ENCODE results near the gene PPP6R2. TPM values are rescaled to one million over a fixed set of nuclear protein-coding genes. Genes with fewer than 3 reads are reported as not detected.

Gene PPP6R2
- total and polyA plus RNA-seq, 11 donors: 29.6 to 68.1 (median 41.5) TPM

DNA sequence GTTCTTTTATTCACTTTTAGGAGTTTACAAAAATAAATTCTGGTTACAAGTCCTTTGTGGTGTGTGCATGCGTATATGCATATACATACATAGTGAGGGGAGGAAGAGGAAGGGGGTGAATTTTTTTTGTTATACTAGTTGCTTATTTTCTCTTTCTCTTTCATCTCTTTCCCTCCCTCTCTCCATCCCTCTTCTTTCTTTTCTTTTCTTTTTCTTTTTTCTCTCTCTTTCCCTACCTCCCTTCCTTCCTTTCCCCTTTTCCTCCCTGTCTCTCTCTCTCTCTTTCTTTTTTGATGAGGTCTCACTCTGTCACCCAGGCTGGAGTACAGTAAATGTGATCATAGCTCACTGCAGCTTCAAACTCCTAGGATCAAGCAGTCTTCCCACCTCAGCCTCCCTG lies 14.1 kb downstream of the PPP6R2 start:
- intact Hi-C loops (cut with DNase I): no loop called here
- Histone ChIP-seq H3K27me3 (no peaks in the 10 kb centered on the region), H3K4me3 (no peak overlapping the region), H3K27ac (no peak overlapping the region), H3K36me3 (peaks cover 0 to 35% (median 13%) of the 10 kb centered on the region in 9 donors), H3K9me3 (peaks cover 0 to 10% (median 0%) of the 10 kb centered on the region in 12 donors), H3K4me1 (peaks cover 0 to 17% (median 3%) of the 10 kb centered on the region in 12 donors)
- WGBS, 4 donors: 87 to 94% (median 92%) methylated on average over 1 of the region's 1 CpG
- DNase-seq (no peak), ATAC-seq (no peak)
- TF ChIP-seq, protein P1, sequence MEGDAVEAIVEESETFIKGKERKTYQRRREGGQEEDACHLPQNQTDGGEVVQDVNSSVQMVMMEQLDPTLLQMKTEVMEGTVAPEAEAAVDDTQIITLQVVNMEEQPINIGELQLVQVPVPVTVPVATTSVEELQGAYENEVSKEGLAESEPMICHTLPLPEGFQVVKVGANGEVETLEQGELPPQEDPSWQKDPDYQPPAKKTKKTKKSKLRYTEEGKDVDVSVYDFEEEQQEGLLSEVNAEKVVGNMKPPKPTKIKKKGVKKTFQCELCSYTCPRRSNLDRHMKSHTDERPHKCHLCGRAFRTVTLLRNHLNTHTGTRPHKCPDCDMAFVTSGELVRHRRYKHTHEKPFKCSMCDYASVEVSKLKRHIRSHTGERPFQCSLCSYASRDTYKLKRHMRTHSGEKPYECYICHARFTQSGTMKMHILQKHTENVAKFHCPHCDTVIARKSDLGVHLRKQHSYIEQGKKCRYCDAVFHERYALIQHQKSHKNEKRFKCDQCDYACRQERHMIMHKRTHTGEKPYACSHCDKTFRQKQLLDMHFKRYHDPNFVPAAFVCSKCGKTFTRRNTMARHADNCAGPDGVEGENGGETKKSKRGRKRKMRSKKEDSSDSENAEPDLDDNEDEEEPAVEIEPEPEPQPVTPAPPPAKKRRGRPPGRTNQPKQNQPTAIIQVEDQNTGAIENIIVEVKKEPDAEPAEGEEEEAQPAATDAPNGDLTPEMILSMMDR (IDR thresholded peaks at IDR 0.05): no peak
- no peak for TF ChIP-seq POLR2A (IDR thresholded peaks at IDR 0.05)

DNA sequence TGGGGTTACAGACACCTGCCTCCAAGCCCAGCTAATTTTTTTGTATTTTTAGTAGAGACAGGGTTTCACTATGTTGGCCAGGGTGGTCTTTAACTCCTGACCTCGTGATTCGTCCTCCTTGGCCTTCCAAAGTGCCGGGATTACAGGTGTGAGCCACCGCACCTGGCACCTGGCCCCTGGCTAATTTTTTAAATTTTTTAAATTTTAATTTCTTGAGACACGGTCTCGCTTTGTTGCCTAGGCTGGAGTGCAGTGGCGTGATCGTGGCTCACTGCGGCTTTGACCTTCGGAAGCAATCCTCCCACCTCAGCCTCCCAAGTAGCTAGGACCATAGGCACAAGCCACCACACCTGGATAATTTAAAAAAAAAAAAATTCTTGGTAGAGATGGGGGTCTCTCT lies 14.6 kb downstream of the PPP6R2 start:
- ATAC-seq: no peak
- TF ChIP-seq, protein P1 (IDR thresholded peaks at IDR 0.05): no peak
- no peak for TF ChIP-seq POLR2A (IDR thresholded peaks at IDR 0.05)
- 91 to 98% (median 95%) methylated on average over 10 of the region's 10 CpGs for WGBS, 4 donors
- no peak for DNase-seq
- H3K4me3 ChIP-seq: no peak overlapping the region
- no peaks in the 10 kb centered on the region for H3K27me3 ChIP-seq
- no peak overlapping the region for H3K27ac ChIP-seq
- peaks cover 0 to 31% (median 10%) of the 10 kb centered on the region in 9 donors for H3K36me3 ChIP-seq
- H3K4me1 ChIP-seq: peaks cover 0 to 17% (median 3%) of the 10 kb centered on the region in 12 donors
- peaks cover 0 to 10% (median 0%) of the 10 kb centered on the region in 12 donors for H3K9me3 ChIP-seq
- intact Hi-C loops (cut with DNase I): no loop called here

DNA sequence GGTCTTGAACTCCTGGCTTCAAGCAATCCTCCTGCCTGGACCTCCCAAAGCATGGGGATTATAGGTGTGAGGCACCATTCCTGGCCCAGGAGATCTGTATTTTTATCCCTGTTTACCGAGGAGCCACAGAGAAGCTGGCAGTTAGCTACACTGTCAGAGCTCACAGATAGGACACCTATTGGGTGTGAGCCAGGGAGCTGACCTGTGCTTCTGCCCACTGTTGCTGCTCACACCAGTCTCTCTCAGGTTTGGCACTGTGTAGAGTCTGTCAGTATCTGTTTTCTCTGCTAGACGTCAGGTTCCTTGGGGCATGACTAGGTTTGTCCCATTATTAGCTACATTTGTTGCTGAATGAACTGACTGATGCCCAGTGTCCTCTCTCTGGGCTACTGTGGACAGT lies 17.5 kb downstream of the PPP6R2 start:
- Histone ChIP-seq H3K27me3 (no peaks in the 10 kb centered on the region), H3K4me3 (no peak overlapping the region), H3K27ac (no peak overlapping the region), H3K9me3 (peaks cover 0 to 10% (median 0%) of the 10 kb centered on the region in 12 donors), H3K4me1 (peaks cover 0 to 20% (median 4%) of the 10 kb centered on the region in 12 donors), H3K36me3 (peaks cover 0 to 24% (median 6%) of the 10 kb centered on the region in 9 donors)
- TF ChIP-seq, protein P1 (IDR thresholded peaks at IDR 0.05): no peak
- no peak for TF ChIP-seq POLR2A (IDR thresholded peaks at IDR 0.05)
- intact Hi-C loops (cut with DNase I): loop anchor here in 1 of 10 donors (10.0 kb wide), 1 partner anchor 254 kb away; no protein-coding TSS in a partner anchor
- peak; percentile 38 to 85 (median 80) for ATAC-seq
- 52 to 65% (median 57%) methylated on average over 2 of the region's 2 CpGs for WGBS, 4 donors
- DNase-seq: peak in 1 of 5 donors; percentile 45

DNA sequence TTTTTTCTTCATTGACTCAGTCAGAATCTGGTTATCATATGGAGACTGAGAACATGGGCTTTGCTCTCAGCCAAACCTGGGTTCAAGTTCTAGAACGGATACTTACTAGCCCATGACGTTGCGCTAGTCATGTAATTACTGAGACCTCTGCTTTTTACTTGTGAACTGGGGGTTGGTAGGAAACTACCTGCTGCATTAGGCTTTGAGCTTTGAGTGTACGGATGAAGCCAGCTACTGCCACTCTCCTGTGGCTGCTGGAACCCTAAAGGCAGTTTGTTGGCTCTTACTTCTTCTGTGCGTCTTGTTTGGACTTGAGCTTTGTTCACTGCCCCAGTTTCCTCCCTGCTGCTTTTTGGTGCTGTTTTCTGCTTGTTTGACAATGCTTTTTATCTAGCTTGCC lies 18.1 kb downstream of the PPP6R2 start:
- no peak overlapping the region for H3K4me3 ChIP-seq
- H3K36me3 ChIP-seq: peaks cover 0 to 23% (median 6%) of the 10 kb centered on the region in 9 donors
- intact Hi-C loops (cut with DNase I): loop anchor here in 1 of 10 donors (10.0 kb wide), 1 partner anchor 254 kb away; no protein-coding TSS in a partner anchor
- ATAC-seq: no peak
- H3K9me3 ChIP-seq: peaks cover 0 to 10% (median 0%) of the 10 kb centered on the region in 12 donors
- H3K27me3 ChIP-seq: no peaks in the 10 kb centered on the region
- TF ChIP-seq POLR2A (IDR thresholded peaks at IDR 0.05): no peak
- TF ChIP-seq, protein P1 (IDR thresholded peaks at IDR 0.05): no peak
- DNase-seq: no peak
- peaks cover 0 to 26% (median 10%) of the 10 kb centered on the region in 12 donors for H3K4me1 ChIP-seq
- H3K27ac ChIP-seq: no peak overlapping the region
- WGBS, 4 donors: 94 to 99% (median 96%) methylated on average over 5 of the region's 5 CpGs
